NCI-H345 treated with DMSO at 0.1 percent for 48 hours (cell line): ENCODE data around the gene CDYL.

Source experiments
- DNase-seq: peaks from one replicate; lab custom pipeline; 2025; ENCODE audit not compliant: unreplicated experiment; lab: John Stamatoyannopoulos, UW

CDYL gene

GRCh38 chr6:4773181-4773580, 3.0 kb upstream of the CDYL start:
- DNase-seq, result no peak

- no peak for DNase-seq
Measured at GRCh38 chr6:4774296-4774695, 1.9 kb upstream of the CDYL start.

- DNase-seq, result no peak
Measured at GRCh38 chr6:4774715-4775493, 1.3 kb upstream of the CDYL start.

- no peak for DNase-seq
Measured at GRCh38 chr6:4775494-4776130, 592 bp upstream of the CDYL start.

GRCh38 chr6:4776493-4777393, 539 bp downstream of the CDYL start:
- DNase-seq, result no peak

- DNase-seq, result no peak
Measured at GRCh38 chr6:4777394-4777935, 1.3 kb downstream of the CDYL start.

GRCh38 chr6:4778086-4778485, 1.9 kb downstream of the CDYL start:
- no peak for DNase-seq

- DNase-seq, result no peak
Measured at GRCh38 chr6:4780360-4780812, 4.2 kb downstream of the CDYL start.

- no peak for DNase-seq
Measured at GRCh38 chr6:4781426-4781825, 5.2 kb downstream of the CDYL start.

- no peak for DNase-seq
Measured at GRCh38 chr6:4781967-4782575, 5.9 kb downstream of the CDYL start.

GRCh38 chr6:4786996-4787395, 10.8 kb downstream of the CDYL start:
- no peak for DNase-seq

- DNase-seq, result no peak
Measured at GRCh38 chr6:4788482-4788881, 12.3 kb downstream of the CDYL start.

GRCh38 chr6:4788953-4789584, 12.9 kb downstream of the CDYL start:
- no peak for DNase-seq

- no peak for DNase-seq
Measured at GRCh38 chr6:4790158-4790899, 14.1 kb downstream of the CDYL start.

GRCh38 chr6:4794140-4794707, 18.0 kb downstream of the CDYL start:
- no peak for DNase-seq

GRCh38 chr6:4797587-4797986, 21.4 kb downstream of the CDYL start:
- DNase-seq, result no peak

GRCh38 chr6:4799912-4800311, 23.7 kb downstream of the CDYL start:
- DNase-seq, result no peak

- DNase-seq, result no peak
Measured at GRCh38 chr6:4800662-4801061, 24.5 kb downstream of the CDYL start.

- DNase-seq, result no peak
Measured at GRCh38 chr6:4801491-4802110, 25.4 kb downstream of the CDYL start.
